GM21576 (cell line): ENCODE data around the gene RCAN2.
A peak's percentile ranks its signal among the peaks of the same experiment; 100 is the strongest.

ENCODE experiments used
- ATAC-seq: cut with Tn5 transposase; IDR thresholded peaks from one replicate; pipeline ENCODE4 v1.9.1; 2021; ENCODE audit warnings: mild to moderate bottlenecking, moderate library complexity; ENCODE audit not compliant: unreplicated experiment

RCAN2 gene

DNA sequence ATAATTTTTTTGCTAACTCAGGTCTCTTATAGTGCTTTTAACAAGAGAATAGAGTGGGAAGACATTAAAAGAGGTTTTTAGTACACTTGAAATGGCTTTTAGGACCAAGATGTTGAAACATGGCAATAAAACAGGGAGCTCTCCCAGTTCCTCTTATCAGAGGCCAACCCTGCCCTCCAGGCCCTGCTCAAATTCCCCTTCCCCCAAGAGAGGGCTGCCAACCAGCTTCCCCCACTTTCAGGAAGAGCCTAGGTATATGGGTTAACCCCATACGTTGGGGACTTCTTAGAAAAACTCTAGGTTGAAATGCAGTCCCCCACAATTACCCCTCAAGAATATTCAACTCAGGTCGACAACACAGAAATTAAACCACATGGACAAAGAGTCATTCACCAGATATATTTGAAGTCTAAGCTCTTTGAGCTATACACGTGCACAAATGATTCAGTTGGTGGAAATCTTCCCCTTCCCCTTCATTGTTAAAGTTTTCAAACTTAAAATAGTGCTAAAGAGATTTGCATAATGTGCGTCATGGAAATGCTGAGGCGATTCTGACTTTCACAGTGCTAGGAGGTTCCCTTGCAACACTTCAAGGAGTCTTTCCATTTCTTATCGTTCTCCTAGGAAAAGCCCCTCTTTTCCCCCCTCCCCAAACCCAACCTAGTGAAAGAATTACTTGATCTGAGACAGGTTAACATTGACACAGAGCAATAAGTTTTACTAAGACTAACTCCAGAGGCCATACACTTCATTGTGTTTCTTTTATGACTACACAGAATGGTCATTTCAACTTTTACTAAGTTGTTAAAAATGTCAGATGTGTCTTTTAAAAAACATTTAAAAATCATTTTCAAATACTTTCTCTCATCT, 270.7 kb downstream of the RCAN2 start:
- ATAC-seq = peak; percentile 64

DNA sequence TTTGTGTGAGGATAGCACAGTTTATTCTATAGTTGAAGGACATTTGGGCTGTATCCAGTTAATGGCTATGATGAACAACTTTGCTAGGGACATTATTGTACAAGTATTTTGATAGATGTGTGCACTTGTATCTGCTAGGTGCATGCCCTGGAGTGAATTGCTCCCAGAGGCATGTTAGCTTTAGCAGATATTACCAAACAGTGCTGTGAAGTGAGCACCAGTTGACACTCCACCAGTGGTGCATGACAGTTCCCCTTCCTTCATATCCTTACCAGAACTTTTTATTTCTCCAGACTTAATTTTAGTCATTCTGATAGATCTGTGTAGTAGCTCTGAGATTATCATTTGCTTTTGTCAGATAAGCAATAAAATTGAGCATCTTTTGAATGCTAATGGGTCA, 271.6 kb downstream of the RCAN2 start:
- no peak for ATAC-seq

DNA sequence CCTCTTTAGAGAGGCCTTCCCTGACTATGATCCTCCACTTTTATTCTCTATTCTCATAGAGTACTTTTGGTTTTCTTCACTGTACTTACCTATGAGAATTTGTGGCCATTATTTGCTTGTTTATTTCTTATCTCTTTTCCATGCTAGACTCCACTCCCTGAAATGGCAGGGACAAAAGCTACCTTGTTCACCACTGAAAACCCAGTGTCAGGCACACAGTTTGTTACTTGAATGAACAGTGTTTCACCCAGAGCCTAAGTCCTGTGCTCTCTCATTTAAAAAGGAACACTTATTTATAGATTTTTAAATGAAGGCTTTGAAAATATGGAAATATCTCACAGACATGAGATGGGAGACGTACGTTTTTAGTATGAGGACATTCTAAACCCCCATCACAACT, 272.8 kb downstream of the RCAN2 start:
- no peak for ATAC-seq

DNA sequence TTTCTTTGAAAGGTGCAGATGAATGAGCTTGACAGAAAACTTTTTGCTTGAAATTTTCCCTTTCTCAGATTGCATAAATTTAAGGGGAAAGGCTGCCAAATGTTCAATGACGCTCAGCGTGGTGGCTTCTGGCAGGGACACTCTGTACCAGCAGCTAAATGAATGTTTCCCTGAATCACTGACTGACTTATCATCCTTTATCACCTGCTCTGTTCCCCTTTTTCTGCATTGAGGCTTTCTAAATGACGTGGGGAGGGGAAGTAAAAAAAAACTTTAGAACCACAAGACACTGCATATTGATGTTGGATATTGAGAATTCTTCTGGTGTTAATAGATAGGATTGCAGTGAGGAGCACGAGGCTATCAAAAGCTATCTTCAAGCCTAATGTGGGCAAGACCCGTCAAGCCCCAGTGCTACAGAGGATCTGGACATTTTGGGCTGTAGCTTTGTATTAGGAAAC, 273.5 kb downstream of the RCAN2 start:
- peak; percentile 60 for ATAC-seq

DNA sequence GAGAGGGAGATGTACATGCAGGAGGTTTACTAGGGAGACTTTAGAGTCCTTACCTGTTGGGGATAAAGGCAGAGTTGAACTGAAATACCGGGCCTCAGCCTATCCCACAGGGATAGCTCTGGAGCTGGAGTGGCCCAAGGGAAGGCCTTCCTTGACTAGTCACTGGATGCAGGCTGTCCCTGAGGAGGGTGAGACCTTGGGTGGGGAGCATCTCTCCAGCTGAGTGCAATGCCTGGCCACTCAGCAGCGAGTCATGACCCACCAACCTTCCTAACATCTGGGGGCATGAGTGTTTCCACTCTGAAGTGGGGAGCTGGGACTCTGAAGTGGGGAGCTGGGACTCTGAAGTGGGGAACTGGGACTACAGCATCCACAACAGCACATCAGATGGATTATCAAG, 274.4 kb downstream of the RCAN2 start:
- ATAC-seq = no peak

DNA sequence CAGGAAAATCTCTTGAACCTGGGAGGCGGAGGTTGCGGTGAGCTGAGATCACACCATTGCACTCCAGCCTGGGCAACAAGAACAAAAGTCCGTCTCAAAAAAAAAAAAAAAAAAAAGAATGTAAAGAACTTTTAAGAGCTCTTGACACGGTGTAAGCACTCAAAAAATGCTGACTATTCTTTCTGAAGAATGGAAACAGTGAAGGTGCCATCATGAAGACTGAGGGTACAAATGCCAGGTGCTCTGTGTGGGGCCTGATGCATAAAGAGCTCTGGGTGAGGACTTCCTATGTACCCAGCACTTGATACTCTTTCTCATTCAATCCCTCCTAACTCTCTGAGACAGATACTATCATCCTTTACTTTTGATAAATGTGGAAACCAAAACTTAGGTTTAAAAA, 275.5 kb downstream of the RCAN2 start:
- no peak for ATAC-seq

DNA sequence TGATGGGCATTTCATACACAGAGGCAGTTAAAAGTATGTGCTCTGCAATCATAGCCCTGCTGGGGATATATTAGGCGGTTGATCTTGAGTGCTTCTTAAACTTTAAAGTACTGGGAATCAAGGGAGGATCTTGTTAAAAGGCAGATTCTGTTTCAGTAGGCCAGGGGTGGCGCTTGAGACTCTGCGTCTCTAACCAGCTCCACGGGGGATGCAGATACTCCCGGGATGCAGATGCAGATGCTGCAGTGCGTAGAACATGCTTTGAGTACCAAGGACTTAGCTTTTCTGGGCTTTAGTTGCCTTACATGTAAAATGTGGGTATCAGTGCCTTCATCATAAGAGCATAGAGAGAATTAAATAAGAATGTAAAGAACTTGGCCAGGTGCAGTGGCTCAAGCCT, 276.0 kb downstream of the RCAN2 start:
- ATAC-seq = no peak

DNA sequence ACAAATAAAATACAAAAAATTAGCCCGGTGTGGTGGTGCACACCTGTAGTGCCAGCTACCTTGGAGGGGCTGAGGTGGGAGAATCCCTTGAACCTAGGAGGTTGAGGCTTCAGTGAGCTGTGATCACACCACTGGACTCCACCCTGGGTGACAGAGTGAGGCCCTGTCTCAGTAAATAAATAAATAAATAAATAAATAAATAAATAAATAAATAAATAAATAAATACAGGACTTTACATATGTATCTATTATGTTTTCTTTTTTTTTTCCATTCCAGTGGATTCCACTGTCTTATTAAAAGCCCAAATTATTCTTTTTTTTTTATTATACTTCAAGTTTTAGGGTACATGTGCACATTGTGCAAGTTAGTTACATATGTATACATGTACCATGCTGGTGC, 279.3 kb downstream of the RCAN2 start:
- ATAC-seq = no peak

DNA sequence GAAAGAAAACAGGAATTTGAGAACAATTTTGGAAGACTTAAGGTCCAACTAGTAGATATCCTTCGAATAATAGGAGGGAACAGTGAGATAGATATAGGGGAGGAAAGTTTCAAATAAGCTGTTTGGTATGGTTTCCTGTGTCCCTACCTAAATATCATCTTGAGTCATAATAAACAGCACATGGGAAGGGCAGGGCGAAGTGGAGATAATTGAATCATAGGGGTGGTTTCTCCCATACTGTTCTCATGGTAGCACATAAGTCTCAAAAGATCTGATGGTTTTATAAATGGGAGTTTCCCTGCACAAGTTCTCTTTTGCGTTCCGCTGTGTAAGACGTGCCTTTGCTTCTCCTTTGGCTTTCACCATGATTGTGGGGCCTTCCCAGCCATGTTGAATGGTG, 281.0 kb downstream of the RCAN2 start:
- ATAC-seq = no peak

DNA sequence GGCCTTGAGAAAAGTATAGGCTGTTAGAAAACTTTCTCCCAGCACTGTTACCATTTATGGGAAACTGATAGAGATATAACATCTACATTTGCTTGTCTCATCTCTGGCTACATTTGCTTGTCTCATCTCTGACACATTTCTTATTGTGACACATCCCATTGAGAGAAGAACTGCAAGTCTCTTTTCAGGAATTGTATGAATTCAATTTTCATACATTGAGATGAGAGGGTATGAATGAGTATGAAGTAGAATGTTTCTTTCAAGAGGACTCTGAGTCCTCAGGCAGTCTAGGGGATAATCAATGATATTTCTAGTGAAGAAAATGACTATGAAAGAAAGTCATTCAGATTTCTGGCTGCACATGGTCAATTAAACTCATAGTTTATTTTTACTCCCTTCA, 282.9 kb downstream of the RCAN2 start:
- ATAC-seq = no peak

DNA sequence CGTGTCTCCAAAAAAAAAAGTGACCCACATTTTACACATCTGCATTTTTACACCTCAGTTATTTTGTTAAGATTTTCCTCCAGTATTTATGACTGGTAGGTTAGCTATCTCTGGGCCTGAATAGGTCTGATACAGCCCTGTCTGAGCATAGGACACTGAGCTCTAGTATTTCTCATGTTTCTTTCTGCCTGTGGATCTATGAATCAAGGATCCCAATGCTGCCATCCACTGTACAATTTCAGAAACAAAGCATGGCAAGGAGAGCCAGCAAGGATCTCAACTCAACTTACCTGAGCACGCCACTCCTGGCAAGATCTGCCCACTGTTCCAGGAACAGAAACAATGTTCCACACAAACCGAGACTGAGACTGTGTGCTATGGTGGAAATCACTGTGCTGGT, 284.1 kb downstream of the RCAN2 start:
- no peak for ATAC-seq

DNA sequence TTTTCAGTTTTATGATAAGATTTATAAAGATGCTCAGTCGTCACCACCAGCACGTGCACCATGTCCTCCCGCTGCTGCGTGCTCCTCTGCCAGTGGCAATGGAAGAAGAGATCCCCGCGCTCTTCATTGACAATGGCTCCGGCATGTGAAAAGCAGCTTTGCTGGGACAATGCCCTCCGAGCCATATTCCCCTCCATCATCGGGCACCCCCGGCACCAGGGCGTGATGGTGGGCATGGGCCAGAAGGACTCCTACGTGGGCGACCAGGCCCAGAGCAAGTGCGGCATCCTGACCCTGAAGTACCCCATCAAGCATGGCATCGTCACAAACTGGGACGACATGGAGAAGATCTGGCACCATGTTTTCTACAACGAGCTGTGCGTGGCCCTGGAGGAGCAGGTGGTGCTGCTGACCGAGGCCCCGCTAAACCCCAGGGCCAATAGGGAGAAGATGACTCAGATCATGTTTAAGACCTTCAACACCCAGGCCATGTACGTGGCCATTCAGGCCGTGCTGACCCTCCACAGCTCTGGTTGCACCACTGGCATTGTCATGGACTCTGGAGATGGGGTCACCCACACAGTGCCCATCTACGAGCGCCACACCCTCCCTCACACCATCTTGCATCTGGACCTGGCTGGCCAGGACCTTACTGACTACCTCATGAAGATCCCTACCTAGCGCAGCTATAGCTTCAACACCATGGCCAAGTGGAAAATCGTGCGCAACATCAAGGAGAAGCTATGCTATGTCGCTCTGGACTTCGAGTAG, 286.2 kb downstream of the RCAN2 start:
- no peak for ATAC-seq

DNA sequence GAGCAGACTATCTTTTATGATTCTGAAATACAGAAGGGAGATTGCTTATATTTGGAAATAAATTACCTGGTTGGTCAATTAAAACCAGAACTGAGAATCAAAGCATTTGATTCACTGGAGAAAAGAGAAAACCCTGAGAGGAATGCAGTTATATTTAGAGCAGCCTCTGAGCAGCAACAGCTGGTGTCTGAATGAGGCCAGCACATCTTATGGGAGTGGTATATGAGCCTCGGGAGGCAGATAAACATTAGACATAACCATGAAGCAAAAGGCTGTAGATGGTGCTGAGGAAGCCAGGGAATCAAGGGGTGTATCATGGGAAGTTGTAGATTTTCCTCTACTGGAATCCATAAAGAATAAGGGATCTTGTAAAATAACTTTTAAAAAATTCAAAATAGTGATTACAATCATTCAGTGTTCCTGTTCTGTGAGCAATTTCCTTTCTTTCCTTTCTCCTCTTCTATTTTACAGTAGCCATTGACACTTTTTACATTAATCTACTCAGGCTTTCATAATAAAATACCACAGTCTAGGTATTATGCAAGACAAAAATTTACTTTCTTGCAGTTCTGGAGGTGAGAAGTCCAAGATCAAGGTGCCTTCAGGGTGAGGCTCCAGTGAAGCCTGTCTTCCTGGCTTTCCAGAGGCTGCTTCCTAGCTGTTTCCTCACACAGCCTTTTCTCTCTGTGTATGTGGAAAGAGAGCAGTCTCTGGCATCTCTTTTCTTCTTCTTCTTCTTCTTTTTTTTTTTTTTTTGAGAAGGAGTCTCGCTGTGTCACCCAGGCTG, 287.7 kb downstream of the RCAN2 start:
- no peak for ATAC-seq

DNA sequence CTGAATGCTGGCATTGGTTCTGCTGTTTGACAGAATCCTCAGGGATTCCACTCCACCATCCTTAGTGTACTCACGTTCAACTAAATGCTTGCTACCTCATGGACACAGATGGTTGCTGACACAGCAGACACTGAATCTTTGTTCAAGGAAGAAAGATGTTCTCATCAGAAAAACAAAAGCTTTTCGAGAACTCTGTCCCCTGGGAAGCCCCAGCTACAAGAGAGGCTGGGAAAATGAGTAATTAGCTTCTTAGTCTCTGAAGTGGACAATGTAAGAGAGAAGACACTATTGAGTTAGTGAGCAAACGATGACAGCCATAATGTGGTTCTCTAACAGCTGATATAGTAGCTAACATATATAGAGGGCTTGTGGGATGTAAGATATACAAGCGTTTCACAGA, 289.5 kb downstream of the RCAN2 start:
- no peak for ATAC-seq

DNA sequence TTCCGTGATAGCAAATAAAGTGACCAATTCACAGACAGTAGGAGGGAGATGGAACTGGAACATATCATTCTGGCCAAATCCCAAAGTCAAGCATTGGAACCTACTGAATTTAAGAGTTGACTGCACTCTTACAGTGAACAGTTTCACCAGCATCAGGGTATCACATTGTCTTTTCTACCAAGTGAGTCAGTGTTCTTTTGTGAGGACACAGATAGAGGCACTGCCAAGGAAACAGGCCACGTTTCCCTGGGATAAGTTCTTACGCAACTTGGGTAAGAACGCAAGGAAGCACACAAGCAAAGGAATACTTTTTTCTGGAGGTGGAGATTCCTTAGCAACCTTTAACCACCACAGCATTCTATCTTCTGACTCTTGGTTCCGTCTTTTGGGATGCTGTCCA, 291.9 kb downstream of the RCAN2 start:
- no peak for ATAC-seq

DNA sequence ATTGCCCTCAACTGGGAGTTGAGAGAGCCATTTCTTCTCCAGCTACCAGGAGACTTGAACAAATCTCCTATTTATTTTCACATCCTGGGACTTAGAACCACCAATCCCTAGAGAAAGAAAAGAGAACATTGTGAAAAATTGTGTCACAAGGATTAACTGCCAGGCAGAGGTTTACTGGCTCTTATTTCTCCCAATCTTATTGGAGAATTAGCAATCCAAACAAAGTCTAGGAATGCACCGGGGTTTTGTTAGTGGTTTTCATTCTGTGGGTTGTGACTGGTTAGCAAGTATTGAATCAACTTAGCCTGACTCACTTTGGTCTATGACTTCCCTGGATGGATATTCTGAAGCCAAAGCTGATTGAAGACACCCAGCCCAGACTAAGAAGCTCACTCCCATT, 299.3 kb downstream of the RCAN2 start:
- no peak for ATAC-seq

DNA sequence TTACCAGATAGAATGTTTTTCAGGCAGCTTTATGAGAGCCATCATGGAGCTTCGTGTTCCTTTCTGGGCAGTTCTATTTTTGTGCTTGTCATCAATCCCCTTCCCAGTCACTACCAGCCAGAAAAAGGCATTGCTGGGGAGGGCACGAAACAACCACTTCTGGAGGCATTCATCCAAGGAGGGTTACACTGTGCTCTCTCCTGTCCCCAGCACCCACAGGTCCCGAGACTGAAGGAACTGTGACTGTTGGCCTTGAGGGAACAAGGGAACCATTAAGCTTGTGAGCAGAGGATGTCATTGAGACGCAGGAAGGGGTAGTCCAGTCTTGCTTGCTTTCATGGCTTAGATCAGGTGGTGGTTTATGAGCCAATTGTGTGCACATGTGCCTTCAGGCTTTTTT, 300.4 kb downstream of the RCAN2 start:
- ATAC-seq = no peak

DNA sequence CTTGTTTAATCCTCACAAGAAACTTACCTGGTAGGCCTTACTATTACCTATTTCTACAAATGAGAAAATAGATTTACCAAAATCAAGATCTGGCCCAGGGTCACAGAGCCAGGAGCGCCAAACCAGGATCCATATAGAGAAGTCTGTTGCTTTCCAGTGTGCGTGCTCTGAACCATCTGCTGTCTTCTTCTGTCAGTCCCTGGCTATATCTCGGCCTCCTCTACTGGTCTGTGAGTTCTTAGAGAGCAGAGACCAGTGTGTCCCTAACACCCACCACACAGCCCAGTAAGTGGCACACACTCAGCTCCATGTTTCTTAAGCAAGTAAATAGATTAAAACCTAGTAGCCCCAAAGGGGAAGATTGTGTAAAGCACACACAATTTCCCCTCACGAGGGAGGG, 301.5 kb downstream of the RCAN2 start:
- no peak for ATAC-seq

DNA sequence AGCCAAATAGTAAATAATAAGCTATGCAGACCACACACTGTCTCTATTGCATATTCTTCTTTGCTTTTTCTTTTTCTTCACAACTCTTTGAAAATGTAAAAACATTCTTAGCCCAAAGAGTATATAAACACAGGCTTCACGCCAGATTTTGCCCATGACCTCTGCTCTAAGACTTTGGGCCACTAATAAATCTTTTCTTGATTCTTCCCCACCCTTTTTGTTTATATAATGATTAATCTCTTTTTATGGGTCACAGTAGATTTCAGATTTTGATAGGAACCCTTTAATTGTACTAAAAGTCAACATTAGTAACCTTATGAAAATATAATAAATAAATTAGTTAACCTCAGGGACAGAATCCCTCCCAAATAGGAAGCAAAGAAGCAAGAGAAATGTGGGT, 304.7 kb downstream of the RCAN2 start:
- no peak for ATAC-seq

DNA sequence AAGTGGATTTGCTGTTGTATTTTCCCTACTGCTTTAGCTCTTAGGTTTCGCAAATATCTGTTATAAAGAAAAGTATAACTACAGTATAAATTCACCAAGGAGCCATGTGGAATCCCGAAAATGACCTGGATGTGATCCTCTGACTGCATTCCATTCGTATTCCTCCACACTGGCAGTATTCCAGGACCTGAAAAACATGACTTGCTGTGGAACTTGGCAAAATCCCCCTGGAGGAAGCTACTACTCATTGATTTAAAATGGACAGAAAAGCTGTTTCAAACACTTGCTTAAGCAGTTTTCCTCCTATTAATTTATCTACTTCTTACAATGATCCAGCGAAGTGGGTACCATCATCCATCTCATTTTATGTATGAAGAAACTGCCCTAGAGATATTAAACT, 307.1 kb downstream of the RCAN2 start:
- no peak for ATAC-seq

DNA sequence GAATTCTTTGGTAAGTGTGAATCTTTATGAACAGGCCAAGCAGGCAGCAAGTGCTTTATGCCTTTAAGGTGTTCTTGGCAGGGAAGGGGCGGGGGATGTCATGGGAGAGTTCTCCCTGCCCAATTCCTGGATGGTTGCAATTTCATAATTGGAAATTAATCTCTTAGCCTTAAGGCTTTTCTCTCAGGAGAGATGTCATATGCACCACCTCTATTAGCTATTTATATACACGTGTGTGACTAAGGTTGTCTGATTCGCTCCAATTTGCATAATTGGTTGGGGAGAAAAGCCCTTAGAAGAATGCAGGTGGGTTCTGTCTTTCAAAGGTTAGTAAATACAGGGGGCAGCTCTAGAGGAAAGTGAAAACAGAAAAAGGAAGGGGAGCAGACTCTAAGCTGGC, 315.3 kb downstream of the RCAN2 start:
- ATAC-seq = peak; percentile 47
